ENCODE measurements around the gene LYAR. TPM values are rescaled to one million over a fixed set of nuclear protein-coding genes. Genes with fewer than 3 reads are reported as not detected.

LYAR gene
- total RNA-seq, 2 donors from 2014 or later = 9.0 to 19.1 TPM

- no peaks in the 10 kb centered on the region for H3K27me3 ChIP-seq (replicated peaks; ENCODE audit: insufficient read depth)
- H3K9me3 ChIP-seq = no peaks in the 10 kb centered on the region
- intact Hi-C loops (cut with DNase I) = no loop called here
- peaks cover 3 to 7% of the 10 kb centered on the region in 2 donors for H3K36me3 ChIP-seq
- no peaks in the 10 kb centered on the region for H3K4me1 ChIP-seq (replicated peaks)
- H3K4me3 ChIP-seq = no peak overlapping the region
- DNase-seq (ENCODE audit: low spot score) = no peak
- no peak overlapping the region for H3K27ac ChIP-seq
- TF ChIP-seq CTCF (IDR thresholded peaks at IDR 0.05) = no peak
- TF ChIP-seq POLR2AphosphoS5 (IDR thresholded peaks at IDR 0.05) = no peak
- TF ChIP-seq POLR2A (IDR thresholded peaks at IDR 0.05) = no peak
- 61% methylated on average over 6 of the region's 6 CpGs for WGBS
These were observed 12.5 kb upstream of the LYAR start for GRCh38 chr4:4302416-4302815.

- no peak for TF ChIP-seq CTCF (IDR thresholded peaks at IDR 0.05)
- TF ChIP-seq POLR2AphosphoS5 (IDR thresholded peaks at IDR 0.05) = no peak
- no peak for TF ChIP-seq POLR2A (IDR thresholded peaks at IDR 0.05)
- Histone ChIP-seq H3K4me1 (replicated peaks) (no peaks in the 10 kb centered on the region), H3K9me3 (no peaks in the 10 kb centered on the region), H3K27ac (no peak overlapping the region), H3K4me3 (no peak overlapping the region), H3K27me3 (replicated peaks; ENCODE audit: insufficient read depth) (no peaks in the 10 kb centered on the region), H3K36me3 (peaks cover 3 to 7% of the 10 kb centered on the region in 2 donors)
- DNase-seq (ENCODE audit: low spot score) = no peak
- 91% methylated on average over 5 of the region's 5 CpGs for WGBS
- intact Hi-C loops (cut with DNase I) = no loop called here
These were observed 12.0 kb upstream of the LYAR start for GRCh38 chr4:4302001-4302400.

GRCh38 chr4:4299006-4299405 lies 9.1 kb upstream of the LYAR start:
- H3K36me3 ChIP-seq = peaks cover 0 to 7% of the 10 kb centered on the region in 2 donors
- H3K4me1 ChIP-seq (replicated peaks) = no peaks in the 10 kb centered on the region
- DNase-seq (ENCODE audit: low spot score) = no peak
- H3K27ac ChIP-seq = no peak overlapping the region
- H3K4me3 ChIP-seq = no peak overlapping the region
- WGBS = 93% methylated on average over 3 of the region's 3 CpGs
- no peaks in the 10 kb centered on the region for H3K9me3 ChIP-seq
- intact Hi-C loops (cut with DNase I) = no loop called here
- TF ChIP-seq CTCF (IDR thresholded peaks at IDR 0.05) = no peak
- TF ChIP-seq POLR2AphosphoS5 (IDR thresholded peaks at IDR 0.05) = no peak
- no peak for TF ChIP-seq POLR2A (IDR thresholded peaks at IDR 0.05)
- H3K27me3 ChIP-seq (replicated peaks; ENCODE audit: insufficient read depth) = no peaks in the 10 kb centered on the region

GRCh38 chr4:4296283-4296846 lies 6.4 kb upstream of the LYAR start:
- Histone ChIP-seq H3K9me3 (no peaks in the 10 kb centered on the region), H3K4me3 (no peak overlapping the region), H3K27me3 (replicated peaks; ENCODE audit: insufficient read depth) (no peaks in the 10 kb centered on the region), H3K27ac (no peak overlapping the region), H3K36me3 (no peaks in the 10 kb centered on the region), H3K4me1 (replicated peaks) (peaks cover under 1% of the 10 kb centered on the region)
- WGBS = 91% methylated on average over 5 of the region's 5 CpGs
- DNase-seq (ENCODE audit: low spot score) = no peak
- intact Hi-C loops (cut with DNase I) = no loop called here
- TF ChIP-seq POLR2AphosphoS5 (IDR thresholded peaks at IDR 0.05) (no peak), CTCF (IDR thresholded peaks at IDR 0.05) (no peak), POLR2A (IDR thresholded peaks at IDR 0.05) (no peak)

- no peak overlapping the region for H3K4me3 ChIP-seq
- H3K4me1 ChIP-seq (replicated peaks) = peaks cover 7% of the 10 kb centered on the region
- WGBS = 93% methylated on average over 3 of the region's 3 CpGs
- no peak for TF ChIP-seq POLR2A (IDR thresholded peaks at IDR 0.05)
- TF ChIP-seq POLR2AphosphoS5 (IDR thresholded peaks at IDR 0.05) = no peak
- TF ChIP-seq CTCF (IDR thresholded peaks at IDR 0.05) = no peak
- no peaks in the 10 kb centered on the region for H3K27me3 ChIP-seq (replicated peaks; ENCODE audit: insufficient read depth)
- no peak for DNase-seq (ENCODE audit: low spot score)
- no peak overlapping the region for H3K27ac ChIP-seq
- intact Hi-C loops (cut with DNase I) = no loop called here
- no peaks in the 10 kb centered on the region for H3K9me3 ChIP-seq
- H3K36me3 ChIP-seq = no peaks in the 10 kb centered on the region
These were observed 3.3 kb upstream of the LYAR start for GRCh38 chr4:4293279-4293678.
